ENCODE measurements around the gene SFRP5. TPM values are rescaled to one million over a fixed set of nuclear protein-coding genes. Genes with fewer than 3 reads are reported as not detected.
A peak's percentile ranks its signal among the peaks of the same experiment; 100 is the strongest.

SFRP5 gene
- total and polyA plus RNA-seq, 2 of the 13 experiments (the other 11 are each of a cell fraction or from before 2014, with no cell fraction given): 0.32 to 1.7 TPM

DNA sequence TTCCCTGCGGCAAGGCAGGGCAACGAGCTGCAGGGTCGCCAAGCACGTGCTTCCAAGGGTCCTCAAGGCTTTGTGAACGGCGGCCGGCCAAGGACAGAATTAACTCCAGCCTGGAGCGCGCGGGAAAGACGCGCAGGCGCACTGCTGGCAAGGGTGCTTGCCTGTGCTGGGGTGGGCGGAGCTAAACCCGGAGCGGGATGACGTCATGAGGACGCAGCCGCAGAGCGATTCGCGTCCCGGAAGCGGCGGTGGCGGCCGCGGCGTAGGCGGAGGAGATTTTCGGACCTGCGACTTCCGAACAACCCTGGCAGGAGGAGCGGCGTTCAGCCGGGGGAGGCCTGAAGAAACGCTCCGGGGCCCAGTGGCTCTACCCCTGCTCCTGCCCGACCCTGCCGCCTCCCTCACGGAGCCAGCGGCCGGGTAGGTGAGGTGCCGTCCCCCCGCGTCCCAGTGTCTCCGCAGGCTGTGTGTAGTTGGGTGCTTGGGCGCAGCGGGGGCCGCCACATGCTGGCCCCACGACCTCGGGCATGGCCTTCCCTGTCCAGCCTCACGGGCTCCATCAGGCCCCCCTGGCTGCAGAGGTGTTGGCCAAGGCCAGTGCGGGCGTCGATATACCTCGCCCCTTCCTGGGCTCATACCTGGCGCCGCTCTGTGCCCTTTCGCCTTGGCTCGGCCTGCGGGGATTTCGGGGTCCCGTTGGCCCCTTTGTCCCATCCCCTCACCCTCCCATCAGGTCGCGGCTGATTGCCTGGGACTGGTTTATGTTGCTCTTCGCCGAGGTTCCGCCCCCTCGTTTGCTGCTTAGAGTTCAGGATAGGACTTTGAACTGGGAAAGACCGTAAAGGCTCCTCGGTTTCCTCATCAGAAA, 34.7 kb downstream of the SFRP5 start, which contains the start of gene ZFYVE27 (continued):
- TF ChIP-seq ZHX2 (IDR thresholded peaks at IDR 0.05; ENCODE audit: low read depth) (peak; percentile 65; the same call in 1 of the 2 replicates), ZHX2 (CRISPR knock-in tag; IDR thresholded peaks at IDR 0.05; ENCODE audit: borderline replicate concordance) (peak; percentile 84), ZNF749 (CRISPR knock-in tag; IDR thresholded peaks at IDR 0.05; ENCODE audit: borderline replicate concordance) (peak; percentile 98), KMT2B (CRISPR knock-in tag; IDR thresholded peaks at IDR 0.05) (peak; percentile 85), RBM22 (optimal IDR thresholded peaks at IDR 0.05; ENCODE audit: low read length) (no peak), CENPT (CRISPR knock-in tag; IDR thresholded peaks at IDR 0.05; ENCODE audit: low read depth) (peak; percentile 96; the same call in 1 of the 2 replicates), ELF4 (CRISPR knock-in tag; IDR thresholded peaks at IDR 0.05; ENCODE audit: borderline replicate concordance) (peak; percentile 65; the same call in 1 of the 2 replicates), CEBPG (CRISPR knock-in tag; IDR thresholded peaks at IDR 0.05) (peak; percentile 51; the same call in 1 of the 2 replicates), HHEX (CRISPR knock-in tag; IDR thresholded peaks at IDR 0.05) (no peak), ZBTB14 (CRISPR knock-in tag; IDR thresholded peaks at IDR 0.05) (peak; percentile 57; the same call in 1 of the 2 replicates), CSRNP2 (CRISPR knock-in tag; conservative IDR thresholded peaks at IDR 0.05; ENCODE audit: low read depth) (peak; percentile 84; the same call in 1 of the 2 replicates), ZNF17 (CRISPR knock-in tag; IDR thresholded peaks at IDR 0.05) (0 out of 2 replicates have a peak, but pooled peaks have one; percentile 79), ZNF354B (CRISPR knock-in tag; IDR thresholded peaks at IDR 0.05) (peak; percentile 98), ZNF777 (CRISPR knock-in tag; IDR thresholded peaks at IDR 0.05) (peak; percentile 74), ZNF589 (CRISPR knock-in tag; conservative IDR thresholded peaks at IDR 0.05) (peak; percentile 97), PAX8 (CRISPR knock-in tag; IDR thresholded peaks at IDR 0.05; ENCODE audit: borderline replicate concordance) (peak; percentile 42; the same call in 1 of the 2 replicates)
- TF ChIP-seq, protein P1, sequence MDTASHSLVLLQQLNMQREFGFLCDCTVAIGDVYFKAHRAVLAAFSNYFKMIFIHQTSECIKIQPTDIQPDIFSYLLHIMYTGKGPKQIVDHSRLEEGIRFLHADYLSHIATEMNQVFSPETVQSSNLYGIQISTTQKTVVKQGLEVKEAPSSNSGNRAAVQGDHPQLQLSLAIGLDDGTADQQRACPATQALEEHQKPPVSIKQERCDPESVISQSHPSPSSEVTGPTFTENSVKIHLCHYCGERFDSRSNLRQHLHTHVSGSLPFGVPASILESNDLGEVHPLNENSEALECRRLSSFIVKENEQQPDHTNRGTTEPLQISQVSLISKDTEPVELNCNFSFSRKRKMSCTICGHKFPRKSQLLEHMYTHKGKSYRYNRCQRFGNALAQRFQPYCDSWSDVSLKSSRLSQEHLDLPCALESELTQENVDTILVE (CRISPR knock-in tag; IDR thresholded peaks at IDR 0.05): no peak; the same call in 1 of the 2 replicates
- TF ChIP-seq, protein P2, sequence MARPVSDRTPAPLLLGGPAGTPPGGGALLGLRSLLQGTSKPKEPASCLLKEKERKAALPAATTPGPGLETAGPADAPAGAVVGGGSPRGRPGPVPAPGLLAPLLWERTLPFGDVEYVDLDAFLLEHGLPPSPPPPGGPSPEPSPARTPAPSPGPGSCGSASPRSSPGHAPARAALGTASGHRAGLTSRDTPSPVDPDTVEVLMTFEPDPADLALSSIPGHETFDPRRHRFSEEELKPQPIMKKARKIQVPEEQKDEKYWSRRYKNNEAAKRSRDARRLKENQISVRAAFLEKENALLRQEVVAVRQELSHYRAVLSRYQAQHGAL (CRISPR knock-in tag; IDR thresholded peaks at IDR 0.05; ENCODE audit: not compliant biosample characterization): peak; percentile 95
